Hippocampal formation (tissue), 2 donors: ENCODE measurements around the gene NLRP9.
"Not testable (repeated sequence)": the region's sequence is repeated elsewhere in the genome, so short reads cannot be mapped to it uniquely, and the experiment has no call there.

Experiments
- DNase-seq, 2 donors: peaks; one replicate each; lab custom pipeline; 2025; lab: John Stamatoyannopoulos, UW

The NLRP9 gene

DNA sequence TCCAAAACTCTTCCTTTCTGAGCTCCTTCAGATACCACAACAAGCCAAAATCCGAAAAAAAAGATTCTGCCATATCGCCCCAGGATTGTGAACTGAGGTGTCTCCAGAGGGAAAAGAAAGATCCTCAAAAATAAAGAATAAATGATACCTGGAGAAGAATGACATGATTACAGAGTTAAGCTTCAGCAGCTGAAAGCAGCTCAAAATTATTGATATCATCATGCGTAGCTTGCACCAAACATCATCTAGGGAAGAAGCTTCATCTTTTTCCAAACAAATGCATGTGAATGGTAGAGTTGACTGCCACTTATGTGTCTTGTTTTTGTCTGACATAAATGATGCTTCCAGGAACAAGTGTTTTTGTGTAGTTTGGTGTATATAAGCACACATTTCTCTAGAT, at the start of gene NLRP9:
TSS of gene NLRP9 (minus strand) at position 101 of the 400 bp plus-strand sequence. CDS start at position 73, 28 bp downstream.
- DNase-seq = no peak

DNA sequence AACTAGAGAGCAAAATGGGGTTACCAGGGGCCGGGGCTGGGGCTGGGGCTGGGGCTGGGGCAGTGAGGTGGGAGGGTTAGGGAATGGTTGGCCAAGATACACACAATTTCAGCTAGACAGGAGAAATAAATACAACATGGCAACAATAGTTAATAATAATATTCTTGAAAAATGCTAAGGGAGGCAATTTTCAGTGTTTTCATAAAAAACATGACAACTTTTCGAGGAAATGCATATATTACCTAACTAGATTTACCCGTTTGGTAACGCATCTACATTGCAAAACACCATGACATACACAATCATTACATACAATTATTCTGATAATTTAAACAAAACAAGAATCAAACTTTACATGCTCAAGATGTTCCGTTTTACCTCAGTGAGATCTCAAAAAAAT, 42.9 kb upstream of the NLRP9 start:
- DNase-seq = no peak

DNA sequence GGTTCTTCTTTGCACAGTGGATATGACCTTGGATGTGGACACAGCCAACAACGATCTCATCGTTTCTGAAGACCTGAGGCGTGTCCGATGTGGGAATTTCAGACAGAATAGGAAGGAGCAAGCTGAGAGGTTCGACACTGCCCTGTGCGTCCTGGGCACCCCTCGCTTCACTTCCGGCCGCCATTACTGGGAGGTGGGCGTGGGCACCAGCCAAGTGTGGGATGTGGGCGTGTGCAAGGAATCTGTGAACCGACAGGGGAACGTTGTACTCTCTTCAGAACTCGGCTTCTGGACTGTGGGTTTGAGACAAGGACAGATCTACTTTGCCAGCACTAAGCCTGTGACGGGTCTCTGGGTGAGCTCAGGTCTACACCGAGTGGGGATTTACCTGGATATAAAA, 40.1 kb upstream of the NLRP9 start:
- DNase-seq = no peak

DNA sequence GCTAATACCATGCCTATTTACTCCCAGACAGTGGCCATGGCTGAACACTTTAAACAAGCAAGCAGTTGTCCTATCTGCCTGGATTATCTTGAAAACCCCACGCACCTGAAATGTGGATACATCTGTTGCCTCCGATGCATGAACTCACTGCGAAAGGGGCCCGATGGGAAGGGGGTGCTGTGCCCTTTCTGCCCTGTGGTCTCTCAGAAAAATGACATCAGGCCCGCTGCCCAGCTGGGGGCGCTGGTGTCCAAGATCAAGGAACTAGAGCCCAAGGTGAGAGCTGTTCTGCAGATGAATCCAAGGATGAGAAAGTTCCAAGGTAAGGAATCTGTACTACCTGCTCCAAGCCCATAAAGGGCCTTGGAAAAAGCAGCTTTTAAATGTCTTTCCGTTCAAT, 39.3 kb upstream of the NLRP9 start:
- no peak for DNase-seq

DNA sequence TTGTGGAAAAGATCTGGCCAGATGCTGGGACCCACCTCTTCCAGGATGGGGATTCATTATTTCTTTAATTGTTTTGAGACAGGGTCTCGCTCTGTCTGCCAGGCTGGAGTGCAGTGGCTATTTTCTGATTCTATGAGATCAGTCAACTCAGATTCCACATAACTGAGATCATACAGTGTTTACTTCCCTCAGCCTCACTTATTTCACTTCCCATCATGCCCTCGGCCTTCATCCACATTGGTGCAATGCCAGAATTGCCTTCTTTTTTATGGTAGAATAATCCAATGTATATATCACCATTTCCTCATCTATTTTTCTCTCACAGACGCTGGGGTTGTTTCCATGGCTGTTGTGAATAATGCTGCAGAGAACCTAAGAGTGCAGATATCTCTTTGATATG, 31.4 kb upstream of the NLRP9 start:
- not testable (repeated sequence) for DNase-seq

DNA sequence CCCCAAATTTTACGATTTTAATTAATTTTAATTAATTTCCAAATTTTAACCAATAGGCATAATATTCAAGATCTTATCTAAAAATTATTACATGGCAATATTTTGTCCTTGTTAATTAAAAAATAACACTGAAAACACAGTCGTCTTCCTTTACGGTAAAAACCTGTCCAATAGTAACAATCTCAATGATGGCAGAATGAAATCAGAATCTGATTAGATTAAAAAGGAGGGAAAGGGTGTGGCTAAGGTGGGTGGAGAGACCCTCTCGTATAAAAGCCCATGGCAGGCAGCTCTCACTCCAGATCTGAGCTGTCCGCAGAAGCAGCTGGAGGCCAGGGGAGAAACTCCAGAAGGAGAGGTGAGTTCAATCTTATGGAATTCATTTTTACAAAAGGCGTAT, 30.6 kb upstream of the NLRP9 start, which contains the start of gene RFPL4AL1:
TSS of gene RFPL4AL1 (plus strand) at position 301 of the 400 bp plus-strand sequence. CDS start 2,687 bp downstream, outside the sequence.
- DNase-seq = not testable (repeated sequence)

DNA sequence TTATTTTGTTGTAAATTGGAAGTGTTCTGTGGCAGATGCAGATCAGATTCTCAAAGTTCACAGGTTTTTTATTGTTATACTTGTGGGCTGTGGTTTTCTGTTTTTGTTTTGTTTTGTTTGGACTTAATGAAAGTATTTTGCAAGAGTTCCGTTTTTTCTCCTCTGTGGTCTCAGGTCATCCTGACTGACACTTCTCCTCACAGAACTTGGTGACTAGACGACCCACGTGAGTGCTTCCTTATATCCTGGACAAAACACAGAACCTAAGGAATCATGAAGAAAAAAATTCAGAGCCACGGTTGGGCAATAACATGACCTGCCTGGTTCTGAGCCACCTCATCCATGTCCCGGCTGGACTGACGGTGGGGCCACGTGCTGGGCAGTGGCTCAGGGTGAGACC, 28.3 kb upstream of the NLRP9 start:
- DNase-seq = peak in 1 of 2 donors; percentile 11

DNA sequence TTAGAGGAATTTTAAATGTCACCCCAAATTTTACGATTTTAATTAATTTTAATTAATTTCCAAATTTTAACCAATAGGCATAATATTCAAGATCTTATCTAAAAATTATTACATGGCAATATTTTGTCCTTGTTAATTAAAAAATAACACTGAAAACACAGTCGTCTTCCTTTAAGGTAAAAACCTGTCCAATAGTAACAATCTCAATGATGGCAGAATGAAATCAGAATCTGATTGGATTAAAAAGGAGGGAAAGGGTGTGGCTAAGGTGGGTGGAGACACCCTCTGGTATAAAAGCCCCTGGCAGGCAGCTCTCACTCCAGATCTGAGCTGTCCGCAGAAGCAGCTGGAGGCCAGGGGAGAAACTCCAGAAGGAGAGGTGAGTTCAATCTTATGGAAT, 20.6 kb upstream of the NLRP9 start, which contains the start of gene RFPL4A:
TSS of gene RFPL4A (plus strand) at position 301 of the 400 bp plus-strand sequence. CDS start 2,704 bp downstream, outside the sequence.
- not testable (repeated sequence) for DNase-seq

DNA sequence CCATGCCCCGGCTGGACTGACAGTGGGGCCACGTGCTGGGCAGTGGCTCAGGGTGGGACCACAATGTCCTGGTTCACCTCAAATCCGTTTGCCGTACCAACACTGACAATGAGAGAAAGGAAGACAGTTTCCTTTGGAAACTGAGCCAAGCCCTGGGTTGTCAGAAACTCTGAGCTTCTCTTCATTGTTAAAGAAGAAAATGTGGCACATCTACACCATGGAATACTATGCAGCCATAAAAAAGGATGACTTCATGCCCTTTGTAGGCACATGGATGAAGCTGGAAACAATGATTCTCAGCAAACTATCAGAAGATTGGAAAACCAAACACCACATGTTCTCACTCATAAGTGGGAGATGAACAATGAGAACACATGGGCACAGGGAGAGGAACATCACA, 18.6 kb upstream of the NLRP9 start:
- DNase-seq = not testable (repeated sequence)

DNA sequence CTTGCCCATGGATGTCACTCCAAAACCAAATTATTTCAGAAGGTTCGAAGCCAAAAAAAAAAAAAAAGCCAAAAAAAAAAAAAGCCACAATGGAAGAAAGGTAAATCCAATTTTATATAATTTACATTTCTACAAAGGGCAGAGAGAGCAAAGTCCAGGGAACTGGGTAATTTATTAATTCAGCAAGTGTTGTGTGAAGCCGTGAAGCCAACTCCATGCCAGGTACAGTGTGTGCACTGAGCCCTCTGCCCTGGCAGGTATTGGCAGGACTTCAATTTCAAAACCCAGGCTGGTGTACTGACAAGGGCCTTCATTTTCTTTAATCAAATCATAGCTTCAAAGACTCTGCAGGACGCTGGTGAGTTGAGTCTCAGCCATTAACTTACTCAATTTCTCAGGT, 15.2 kb upstream of the NLRP9 start:
- DNase-seq = no peak

DNA sequence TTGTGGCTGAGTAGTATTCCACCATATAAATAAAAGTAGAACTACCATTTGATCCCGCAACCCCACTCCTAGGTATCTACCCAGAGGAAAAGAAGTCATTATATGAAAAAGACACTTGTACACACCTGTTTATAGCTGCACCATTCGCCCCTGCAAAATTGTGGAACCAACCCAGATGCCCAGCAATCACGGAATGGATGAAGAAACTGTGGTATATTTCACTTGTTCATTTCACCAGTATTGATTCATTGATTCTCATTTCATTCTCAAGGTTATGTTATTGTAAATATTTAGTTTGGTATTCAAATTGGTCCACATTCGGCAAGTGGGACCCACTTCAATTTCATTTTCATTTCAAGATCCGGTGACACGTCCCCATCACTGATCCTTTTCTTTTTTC, 12.5 kb upstream of the NLRP9 start:
- no peak for DNase-seq

DNA sequence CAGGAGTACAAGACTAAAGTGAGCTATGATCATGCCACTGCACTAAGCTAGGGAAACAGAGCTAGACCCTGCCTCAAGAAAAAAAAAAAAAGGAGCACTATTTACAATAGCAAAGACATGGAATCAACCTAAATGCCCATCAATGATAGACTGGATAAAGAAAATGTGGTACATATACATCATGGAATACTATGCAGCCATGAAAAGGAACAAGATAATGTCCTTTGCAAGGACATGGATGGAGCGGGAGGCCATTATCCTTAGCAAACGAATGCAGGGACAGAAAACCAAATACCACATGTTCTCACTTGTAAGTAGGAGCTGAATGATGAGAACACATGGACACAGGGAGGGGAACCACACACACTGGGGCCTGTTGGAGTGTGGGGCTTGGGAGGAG, 7.8 kb downstream of the NLRP9 start:
- DNase-seq = not testable (repeated sequence)

DNA sequence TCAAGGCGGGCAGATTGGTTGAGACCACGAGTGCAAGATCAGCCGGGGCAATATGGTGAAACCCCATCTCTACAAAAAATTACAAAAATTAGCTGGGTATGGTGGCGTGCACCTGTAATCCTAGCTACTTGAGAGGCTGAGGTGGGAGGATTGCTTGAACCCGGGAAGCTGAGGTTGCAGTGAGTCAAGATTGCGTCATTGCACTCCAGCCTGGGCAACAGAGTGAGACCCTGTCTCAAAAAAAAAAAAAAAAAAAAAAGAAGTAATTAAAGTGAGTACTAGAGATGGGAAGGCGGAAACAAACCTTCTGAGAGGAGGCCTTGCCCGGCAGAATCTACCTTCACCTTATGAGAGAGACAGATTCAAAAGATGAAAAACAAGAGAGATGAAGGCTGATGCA, 14.7 kb downstream of the NLRP9 start:
- DNase-seq = no peak

DNA sequence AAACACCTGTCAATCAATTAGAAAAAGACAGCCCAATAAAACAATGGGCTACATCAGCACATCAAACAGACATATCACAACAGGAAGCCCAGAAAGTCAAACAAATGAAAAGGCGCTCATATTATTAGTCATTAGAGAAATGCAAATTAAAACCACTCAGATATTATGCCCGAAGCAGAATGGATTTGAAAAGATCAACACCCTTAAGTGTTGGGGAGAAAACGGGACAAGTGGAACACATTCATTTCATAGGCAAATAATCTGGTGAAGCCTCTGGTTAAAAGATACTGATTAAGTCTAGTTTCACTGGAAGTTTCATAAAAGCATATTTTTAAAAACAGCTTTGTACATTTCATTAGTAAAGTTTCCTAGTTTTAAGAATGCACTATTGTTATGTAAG, 17.4 kb downstream of the NLRP9 start:
- no peak for DNase-seq

DNA sequence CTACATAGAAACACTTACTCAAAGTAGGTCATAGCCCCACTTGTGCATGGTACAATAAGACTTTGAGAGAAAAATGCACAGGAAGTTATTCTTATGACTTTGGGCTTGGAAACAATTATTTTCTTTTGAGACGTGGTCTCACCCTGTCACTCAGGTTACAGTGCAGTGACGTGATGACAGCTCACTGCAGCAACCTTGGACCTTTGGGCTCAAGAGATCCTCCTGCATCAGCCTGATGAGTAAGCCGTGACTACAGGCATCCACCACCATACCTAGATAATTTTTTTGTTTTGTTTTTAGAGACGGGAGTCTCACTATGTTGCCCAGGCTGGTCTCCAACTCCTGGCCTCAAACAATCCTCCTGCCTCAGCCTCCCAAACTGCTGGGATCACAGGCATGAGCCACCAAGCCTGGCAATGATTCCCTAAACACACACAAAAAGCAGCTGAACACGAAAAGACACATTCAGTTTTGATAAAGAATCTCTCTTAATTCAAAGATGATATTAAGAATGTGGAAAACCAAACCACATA, 17.9 kb downstream of the NLRP9 start:
- DNase-seq = no peak

DNA sequence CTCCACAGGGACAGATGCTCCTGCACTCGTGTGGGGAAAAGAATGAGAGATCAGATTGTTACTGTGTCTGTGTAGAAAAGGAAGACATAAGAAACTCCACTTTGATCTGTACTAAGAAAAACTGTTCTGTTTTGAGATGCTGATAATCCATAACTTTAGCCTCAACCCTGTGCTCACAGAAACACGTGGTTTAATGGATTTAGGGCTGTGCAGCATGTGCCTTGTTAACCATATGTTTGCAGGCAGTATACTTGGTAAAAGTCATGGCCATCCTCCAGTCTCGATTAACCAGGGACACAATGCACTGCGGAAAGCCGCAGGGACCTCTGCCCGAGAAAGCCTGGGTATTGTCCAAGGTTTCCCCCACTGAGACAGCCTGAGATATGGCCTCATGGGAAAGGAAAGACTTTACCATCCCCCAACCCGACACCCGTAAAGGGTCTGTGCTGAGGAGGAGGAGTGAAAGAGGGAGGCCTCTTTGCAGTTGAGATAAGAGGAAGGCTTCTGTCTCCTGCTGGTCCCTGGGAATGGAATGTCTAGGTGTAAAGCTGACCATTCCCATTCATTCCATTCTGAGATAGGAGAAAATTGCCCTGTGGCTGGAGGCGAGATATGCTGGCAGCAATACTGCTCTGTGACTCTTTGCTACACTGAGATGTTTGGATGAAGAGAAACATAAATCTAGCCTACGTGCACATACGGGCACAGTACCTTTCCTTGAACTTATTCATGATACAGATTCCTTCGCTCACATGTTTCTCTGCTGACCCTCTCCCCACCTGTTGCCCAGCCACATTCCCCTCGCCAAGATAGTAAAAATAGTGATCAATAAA, 20.1 kb downstream of the NLRP9 start:
- not testable (repeated sequence) for DNase-seq

DNA sequence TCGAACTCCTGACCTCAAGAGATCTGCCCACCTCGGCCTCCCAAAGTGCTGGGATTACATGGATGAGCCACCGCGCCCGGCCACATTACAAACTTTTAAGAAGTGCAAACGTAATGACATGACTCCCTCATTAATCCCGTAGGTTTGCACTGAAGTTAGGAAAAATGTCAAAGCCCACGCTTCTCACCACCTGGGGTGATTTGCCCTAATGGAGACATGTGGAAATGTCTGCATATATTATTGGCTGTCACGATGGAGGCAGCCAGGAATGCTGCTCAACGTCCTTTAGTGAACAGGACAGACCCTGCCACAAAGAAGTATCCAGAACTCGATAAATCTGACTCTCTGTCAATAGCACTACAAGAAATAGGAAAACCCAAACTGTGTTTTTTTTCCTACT, 21.0 kb downstream of the NLRP9 start:
- DNase-seq = no peak

DNA sequence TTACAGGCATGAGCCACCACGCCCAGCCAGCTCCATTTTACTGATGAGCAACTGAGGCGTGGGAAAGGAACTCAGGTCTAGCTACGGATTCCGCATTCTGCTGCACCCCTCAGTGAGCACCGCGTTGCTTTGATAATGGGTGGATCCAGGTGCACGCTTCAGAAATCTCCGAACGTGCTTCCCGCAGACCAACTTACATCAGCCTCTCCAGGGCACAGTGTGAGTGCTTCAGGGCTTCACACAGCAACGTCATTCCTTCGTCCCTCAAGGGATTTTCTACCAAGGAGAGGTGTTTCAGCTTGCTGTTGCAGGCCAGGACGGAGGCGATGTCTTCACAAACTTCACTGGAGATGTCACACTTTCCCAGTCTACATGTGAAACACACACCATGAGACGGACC, 21.7 kb downstream of the NLRP9 start:
- DNase-seq = no peak

DNA sequence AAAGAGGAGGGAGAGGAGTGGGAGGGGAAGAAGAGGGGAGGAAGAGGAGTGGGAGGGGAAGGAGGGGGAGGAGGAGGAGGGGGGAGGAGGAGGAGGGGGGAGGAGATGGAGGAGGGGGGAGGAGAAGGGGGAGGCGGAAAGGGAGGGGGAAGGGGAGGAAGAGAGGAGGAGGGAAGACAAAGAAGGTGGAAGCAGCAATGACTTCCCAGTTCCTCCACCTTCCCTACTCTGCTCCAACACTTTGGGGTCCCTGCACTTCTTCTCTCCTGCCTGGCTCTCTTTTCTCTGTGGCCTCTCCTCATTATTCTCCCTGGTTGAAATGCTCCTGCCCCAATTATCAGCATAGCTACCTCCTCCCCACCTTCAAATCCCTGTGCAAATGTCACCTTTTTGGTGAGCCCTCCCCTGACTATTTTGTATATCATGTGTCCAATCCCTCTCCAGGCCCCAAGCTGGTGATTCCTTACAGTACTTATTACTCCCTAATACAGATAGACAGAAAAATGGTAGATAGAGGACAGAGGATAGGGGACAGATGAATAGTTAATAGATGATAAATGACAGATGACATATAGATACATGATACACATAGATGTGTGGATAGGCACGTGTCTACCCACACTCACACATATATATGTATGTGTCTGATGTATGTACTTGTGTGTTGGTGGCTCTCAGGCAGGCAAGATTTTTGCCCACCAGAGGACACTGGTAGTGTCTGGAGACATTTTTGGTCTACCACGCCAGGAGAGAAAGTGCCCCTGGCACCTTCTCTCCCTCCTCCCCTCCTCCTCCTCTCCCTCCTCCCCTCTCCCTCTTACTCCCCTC, 25.2 kb downstream of the NLRP9 start:
- no peak for DNase-seq

DNA sequence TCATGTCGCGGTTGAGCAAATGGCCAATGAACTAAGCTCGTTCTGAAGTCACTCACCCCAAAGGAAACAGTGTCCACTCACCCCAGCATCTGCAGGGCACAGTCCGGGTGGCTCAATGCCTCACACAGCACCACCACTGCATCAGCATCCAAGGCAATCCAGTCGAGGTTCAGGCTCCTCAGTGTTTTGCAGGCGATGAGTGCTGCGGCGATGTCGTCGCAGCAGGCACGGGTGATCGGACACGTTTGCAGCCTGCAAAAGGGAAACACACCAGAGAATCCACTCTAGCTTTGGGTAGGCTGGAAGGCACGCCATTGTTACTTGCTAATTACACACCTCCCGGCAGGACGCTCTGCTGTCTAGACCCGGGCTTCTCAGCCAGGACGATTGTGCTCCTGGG, 26.5 kb downstream of the NLRP9 start:
- DNase-seq = no peak

DNA sequence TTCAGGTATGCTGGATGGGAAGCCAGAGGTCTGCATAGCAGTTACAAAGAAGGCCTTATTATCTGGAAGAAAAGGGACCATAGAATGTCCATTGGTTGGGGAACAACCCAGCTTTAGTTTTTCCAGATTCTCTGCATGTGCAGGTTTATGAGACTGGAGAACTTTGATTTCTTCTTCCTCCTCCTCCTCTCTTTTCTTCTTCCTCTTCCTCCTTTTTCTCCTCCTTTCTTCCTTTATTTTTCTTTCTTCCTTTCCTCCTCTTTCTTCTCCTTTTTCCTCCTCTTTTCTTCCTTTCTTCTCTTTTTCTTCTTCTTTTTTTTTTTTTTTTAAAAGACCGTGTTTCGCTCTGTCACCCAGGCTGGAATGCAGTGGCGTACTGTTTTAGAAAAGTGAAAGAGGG, 32.2 kb downstream of the NLRP9 start:
- no peak for DNase-seq

DNA sequence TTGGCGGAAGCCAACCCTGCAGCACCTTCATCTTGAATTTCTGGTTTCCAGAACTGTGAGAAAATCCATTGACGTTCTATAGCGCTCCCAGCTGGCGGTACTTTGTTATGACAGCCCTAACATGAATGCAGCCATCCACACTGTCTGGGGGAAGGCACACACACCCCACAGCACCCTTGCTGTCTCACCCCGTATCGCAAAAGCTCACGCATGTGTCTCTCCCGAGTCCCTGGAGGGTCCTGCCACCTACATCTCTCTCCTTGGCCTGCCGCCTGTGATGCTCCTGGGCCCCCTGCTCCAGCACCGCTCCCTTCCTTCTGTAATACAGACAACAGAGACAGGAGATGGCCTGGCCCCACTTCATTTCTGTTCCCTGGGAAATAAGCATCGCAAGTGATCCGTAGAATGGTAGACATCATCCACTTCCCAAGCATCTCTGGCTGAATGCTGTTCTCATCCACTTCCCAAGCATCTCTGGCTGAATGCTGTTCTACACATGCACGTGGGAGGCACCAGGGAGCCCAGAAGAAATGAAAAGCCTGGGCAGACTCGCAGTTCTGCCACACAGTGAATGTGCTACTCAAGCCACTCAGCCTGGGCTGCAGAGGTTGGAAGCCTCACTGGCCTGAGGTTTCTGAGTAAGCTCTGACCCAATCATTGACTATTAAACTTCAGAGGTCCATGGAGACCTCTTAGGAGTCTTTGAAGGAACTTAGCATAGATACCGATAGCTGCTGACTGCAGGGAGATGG, 33.5 kb downstream of the NLRP9 start:
- no peak for DNase-seq
